ENCODE measurements around the gene CHN1.
A peak's percentile ranks its signal among the peaks of the same experiment; 100 is the strongest.

The CHN1 gene

GRCh38 chr2:174768557-174768956 is 236.6 kb downstream of the CHN1 start:
- DNase-seq (ENCODE audit: low read depth in 2 of 2), result no peak

GRCh38 chr2:174766271-174766670 is 238.9 kb downstream of the CHN1 start:
- DNase-seq (ENCODE audit: low read depth in 2 of 2), result no peak

- DNase-seq (ENCODE audit: low read depth in 2 of 2), result no peak
Measured at GRCh38 chr2:174765576-174765975, 239.6 kb downstream of the CHN1 start.

- DNase-seq (ENCODE audit: low read depth in 2 of 2), result no peak
Measured at GRCh38 chr2:174764280-174765255, 240.6 kb downstream of the CHN1 start, which contains the start of gene CHRNA1. Gene CHRNA1 (minus strand): TSS chr2:174764472. CDS start chr2:174764394, 78 bp downstream.

- DNase-seq (ENCODE audit: low read depth in 2 of 2), result no peak
Measured at GRCh38 chr2:174763780-174764179, 241.4 kb downstream of the CHN1 start.

- no peak for DNase-seq (ENCODE audit: low read depth in 2 of 2)
Measured at GRCh38 chr2:174762464-174762863, 242.7 kb downstream of the CHN1 start.

GRCh38 chr2:174761837-174762236 is 243.3 kb downstream of the CHN1 start:
- DNase-seq (ENCODE audit: low read depth in 2 of 2), result no peak

- DNase-seq (ENCODE audit: low read depth in 2 of 2), result no peak
Measured at GRCh38 chr2:174760845-174761473, 244.2 kb downstream of the CHN1 start.

- DNase-seq (ENCODE audit: low read depth in 2 of 2), result no peak
Measured at GRCh38 chr2:174759381-174760065, 245.7 kb downstream of the CHN1 start.

- no peak for DNase-seq (ENCODE audit: low read depth in 2 of 2)
Measured at GRCh38 chr2:174756743-174757142, 248.4 kb downstream of the CHN1 start.

GRCh38 chr2:174753038-174753633 is 252.0 kb downstream of the CHN1 start:
- DNase-seq (ENCODE audit: low read depth in 2 of 2), result no peak

GRCh38 chr2:174752403-174753037 is 252.7 kb downstream of the CHN1 start:
- no peak for DNase-seq (ENCODE audit: low read depth in 2 of 2)

- DNase-seq (ENCODE audit: low read depth in 2 of 2), result peak in 1 of 2 experiments; percentile 25
Measured at GRCh38 chr2:174750923-174751441, 254.2 kb downstream of the CHN1 start.

- no peak for DNase-seq (ENCODE audit: low read depth in 2 of 2)
Measured at GRCh38 chr2:174749793-174750192, 255.4 kb downstream of the CHN1 start.

- DNase-seq (ENCODE audit: low read depth in 2 of 2), result peak; percentile 50 to 72
Measured at GRCh38 chr2:174748948-174749347, 256.2 kb downstream of the CHN1 start.

Data from stimulated activated CD4-positive, alpha-beta T cell treated with anti-CD3 and anti-CD28 coated beads, Interleukin-12 subunit alpha, Interleukin-12 subunit beta, amount 100 ng/mL, for 24 hours (primary cell).